ENCODE data around the gene MCCC2. TPM values are rescaled to one million over a fixed set of nuclear protein-coding genes. Genes with fewer than 3 reads are reported as not detected.
A peak's percentile ranks its signal among the peaks of the same experiment; 100 is the strongest.

MCCC2 gene
- total and polyA plus RNA-seq, 10 of the 15 experiments (the other 5 are each of a cell fraction or from before 2014, with no cell fraction given): 22.2 to 106 (median 77.7) TPM

DNA sequence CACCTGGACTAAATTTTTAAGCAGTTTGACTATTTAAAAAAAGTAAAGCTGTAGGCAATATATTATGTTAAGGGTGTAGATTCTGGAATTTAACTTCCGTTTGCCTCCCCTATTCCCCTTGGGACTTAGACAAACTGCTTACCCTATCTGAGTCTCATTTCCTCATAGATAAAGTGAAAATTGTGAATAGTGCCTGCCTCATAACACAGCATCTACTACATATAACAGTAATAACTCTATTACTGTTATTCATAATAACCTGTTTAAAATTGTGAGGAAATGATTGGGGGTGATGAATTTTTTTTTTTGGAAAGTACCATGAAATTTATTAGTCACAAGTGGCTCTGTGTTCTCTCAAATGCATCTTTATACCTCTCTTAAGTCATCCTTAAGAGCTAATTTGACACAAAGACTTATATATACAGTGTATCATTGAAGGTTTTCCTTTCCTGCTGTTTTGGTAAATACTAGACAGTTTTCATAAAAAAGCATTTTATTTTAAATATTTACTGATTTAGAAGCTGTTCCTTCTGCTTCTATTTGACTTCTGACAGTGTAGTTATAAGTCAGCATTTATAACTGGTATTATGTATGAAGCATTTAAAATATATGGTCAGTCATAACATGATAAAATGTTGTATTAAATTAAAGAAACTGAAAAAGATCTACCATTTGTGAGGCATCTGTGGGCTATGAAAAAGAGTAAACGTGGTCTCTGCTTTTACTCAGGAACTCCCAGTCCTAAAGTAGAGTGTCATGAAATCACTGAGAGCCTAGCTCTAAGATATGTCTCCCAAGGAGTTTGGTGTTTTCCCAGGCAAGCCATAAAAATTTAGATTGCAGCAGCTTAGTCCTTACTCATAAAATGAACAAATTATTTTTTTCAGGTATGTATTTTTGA, 46.4 kb downstream of the MCCC2 start:
- ChIA-PET SMC1A (ENCODE audit: uncharacterized antibody, unreplicated experiment) (interaction anchor here (0.8 to 1.4 kb wide), 2 partner anchors 13 to 21 kb away, joined by 3 read pairs; no protein-coding TSS in a partner anchor), CTCF (interaction anchor here (0.6 to 1.3 kb wide), 5 partner anchors 31 to 179 kb away, joined by 3 read pairs; no protein-coding TSS in a partner anchor), POLR2A (no interaction called here), RAD21 (ENCODE audit: unreplicated experiment) (no interaction called here)
- no peak for DNase-seq (ENCODE audit: low read depth, low spot score)
- no peak overlapping the region for H3K27ac ChIP-seq (ENCODE audit: control insufficient read depth, insufficient read depth)
- ATAC-seq: peak; percentile 89
- WGBS (ENCODE audit: insufficient coverage, insufficient replicate concordance, low lambda C conversion rate, missing lambda C conversion rate): 13% methylated on average over 2 of the region's 2 CpGs
- H3K79me2 ChIP-seq (ENCODE audit: control insufficient read depth, insufficient read depth, low read length): no peaks in the 10 kb centered on the region
- H3K4me3 ChIP-seq: no peak overlapping the region
- FAIRE-seq: peak; percentile 59
- peaks cover 0 to 12% of the 10 kb centered on the region in 2 experiments; a peak in 3 of 4 replicates for H3K36me3 ChIP-seq (ENCODE audit: control insufficient read depth in 2 of 2, insufficient read depth in 2 of 2, low read length in 1 of 2)
- BruUV-seq (replicated peaks): no TSS peak
- H3K27me3 ChIP-seq (replicated peaks in 1 of 2; ENCODE audit: control insufficient read depth in 2 of 2, insufficient read depth in 2 of 2, low read length in 1 of 2): no peaks in the 10 kb centered on the region
- no peaks in the 10 kb centered on the region for H3K9me3 ChIP-seq (replicated peaks; ENCODE audit: control insufficient read depth, insufficient read depth, low read length)
- no peak overlapping the region for H3K9ac ChIP-seq (ENCODE audit: control insufficient read depth, insufficient read depth, low read length)
- no peaks in the 10 kb centered on the region for H3K4me1 ChIP-seq (ENCODE audit: control insufficient read depth, insufficient read depth, low read length)
- in situ Hi-C loops (cut with MboI): no loop called here
- no peaks in the 10 kb centered on the region for H4K20me1 ChIP-seq (ENCODE audit: control insufficient read depth, insufficient read depth)
- no peak overlapping the region for H3K4me2 ChIP-seq (ENCODE audit: control insufficient read depth, insufficient read depth)
- intact Hi-C loops (cut with micrococcal nuclease; ENCODE audit: unreplicated experiment): loop anchor here (1.0 kb wide), 1 partner anchor 32 kb away; no protein-coding TSS in a partner anchor
- H2AFZ ChIP-seq (ENCODE audit: control insufficient read depth, low read depth, low read length): no peak overlapping the region
- TF ChIP-seq POU2F2 (IDR thresholded peaks at IDR 0.05; ENCODE audit: borderline replicate concordance, low read depth, low read length): no peak
- no peak for TF ChIP-seq RB1 (IDR thresholded peaks at IDR 0.05; ENCODE audit: borderline replicate concordance)
- TF ChIP-seq YBX1 (IDR thresholded peaks at IDR 0.05): no peak
- TF ChIP-seq, protein P1, sequence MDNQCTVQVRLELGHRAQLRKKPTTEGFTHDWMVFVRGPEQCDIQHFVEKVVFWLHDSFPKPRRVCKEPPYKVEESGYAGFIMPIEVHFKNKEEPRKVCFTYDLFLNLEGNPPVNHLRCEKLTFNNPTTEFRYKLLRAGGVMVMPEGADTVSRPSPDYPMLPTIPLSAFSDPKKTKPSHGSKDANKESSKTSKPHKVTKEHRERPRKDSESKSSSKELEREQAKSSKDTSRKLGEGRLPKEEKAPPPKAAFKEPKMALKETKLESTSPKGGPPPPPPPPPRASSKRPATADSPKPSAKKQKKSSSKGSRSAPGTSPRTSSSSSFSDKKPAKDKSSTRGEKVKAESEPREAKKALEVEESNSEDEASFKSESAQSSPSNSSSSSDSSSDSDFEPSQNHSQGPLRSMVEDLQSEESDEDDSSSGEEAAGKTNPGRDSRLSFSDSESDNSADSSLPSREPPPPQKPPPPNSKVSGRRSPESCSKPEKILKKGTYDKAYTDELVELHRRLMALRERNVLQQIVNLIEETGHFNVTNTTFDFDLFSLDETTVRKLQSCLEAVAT (IDR thresholded peaks at IDR 0.05): no peak
- TF ChIP-seq, protein P2, sequence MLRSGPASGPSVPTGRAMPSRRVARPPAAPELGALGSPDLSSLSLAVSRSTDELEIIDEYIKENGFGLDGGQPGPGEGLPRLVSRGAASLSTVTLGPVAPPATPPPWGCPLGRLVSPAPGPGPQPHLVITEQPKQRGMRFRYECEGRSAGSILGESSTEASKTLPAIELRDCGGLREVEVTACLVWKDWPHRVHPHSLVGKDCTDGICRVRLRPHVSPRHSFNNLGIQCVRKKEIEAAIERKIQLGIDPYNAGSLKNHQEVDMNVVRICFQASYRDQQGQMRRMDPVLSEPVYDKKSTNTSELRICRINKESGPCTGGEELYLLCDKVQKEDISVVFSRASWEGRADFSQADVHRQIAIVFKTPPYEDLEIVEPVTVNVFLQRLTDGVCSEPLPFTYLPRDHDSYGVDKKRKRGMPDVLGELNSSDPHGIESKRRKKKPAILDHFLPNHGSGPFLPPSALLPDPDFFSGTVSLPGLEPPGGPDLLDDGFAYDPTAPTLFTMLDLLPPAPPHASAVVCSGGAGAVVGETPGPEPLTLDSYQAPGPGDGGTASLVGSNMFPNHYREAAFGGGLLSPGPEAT (IDR thresholded peaks at IDR 0.05; ENCODE audit: low read depth): no peak
- TF ChIP-seq, protein P3, sequence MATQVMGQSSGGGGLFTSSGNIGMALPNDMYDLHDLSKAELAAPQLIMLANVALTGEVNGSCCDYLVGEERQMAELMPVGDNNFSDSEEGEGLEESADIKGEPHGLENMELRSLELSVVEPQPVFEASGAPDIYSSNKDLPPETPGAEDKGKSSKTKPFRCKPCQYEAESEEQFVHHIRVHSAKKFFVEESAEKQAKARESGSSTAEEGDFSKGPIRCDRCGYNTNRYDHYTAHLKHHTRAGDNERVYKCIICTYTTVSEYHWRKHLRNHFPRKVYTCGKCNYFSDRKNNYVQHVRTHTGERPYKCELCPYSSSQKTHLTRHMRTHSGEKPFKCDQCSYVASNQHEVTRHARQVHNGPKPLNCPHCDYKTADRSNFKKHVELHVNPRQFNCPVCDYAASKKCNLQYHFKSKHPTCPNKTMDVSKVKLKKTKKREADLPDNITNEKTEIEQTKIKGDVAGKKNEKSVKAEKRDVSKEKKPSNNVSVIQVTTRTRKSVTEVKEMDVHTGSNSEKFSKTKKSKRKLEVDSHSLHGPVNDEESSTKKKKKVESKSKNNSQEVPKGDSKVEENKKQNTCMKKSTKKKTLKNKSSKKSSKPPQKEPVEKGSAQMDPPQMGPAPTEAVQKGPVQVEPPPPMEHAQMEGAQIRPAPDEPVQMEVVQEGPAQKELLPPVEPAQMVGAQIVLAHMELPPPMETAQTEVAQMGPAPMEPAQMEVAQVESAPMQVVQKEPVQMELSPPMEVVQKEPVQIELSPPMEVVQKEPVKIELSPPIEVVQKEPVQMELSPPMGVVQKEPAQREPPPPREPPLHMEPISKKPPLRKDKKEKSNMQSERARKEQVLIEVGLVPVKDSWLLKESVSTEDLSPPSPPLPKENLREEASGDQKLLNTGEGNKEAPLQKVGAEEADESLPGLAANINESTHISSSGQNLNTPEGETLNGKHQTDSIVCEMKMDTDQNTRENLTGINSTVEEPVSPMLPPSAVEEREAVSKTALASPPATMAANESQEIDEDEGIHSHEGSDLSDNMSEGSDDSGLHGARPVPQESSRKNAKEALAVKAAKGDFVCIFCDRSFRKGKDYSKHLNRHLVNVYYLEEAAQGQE (IDR thresholded peaks at IDR 0.05; ENCODE audit: low read depth, low read length): no peak
- no peak for TF ChIP-seq ZSCAN29 (IDR thresholded peaks at IDR 0.05)
- TF ChIP-seq BCL11A (IDR thresholded peaks at IDR 0.05; ENCODE audit: low read depth, low read length): 0 out of 2 replicates have a peak, but pooled peaks have one; percentile 10
- TF ChIP-seq MEF2B (IDR thresholded peaks at IDR 0.05; ENCODE audit: partially characterized antibody, poor library complexity, severe bottlenecking): peak; percentile 66
- no peak for TF ChIP-seq HDAC2 (IDR thresholded peaks at IDR 0.05)
- TF ChIP-seq GABPA (IDR thresholded peaks at IDR 0.05; ENCODE audit: low read depth): no peak
- TF ChIP-seq TARDBP (IDR thresholded peaks at IDR 0.05; ENCODE audit: borderline replicate concordance): no peak
- no peak for TF ChIP-seq MEF2A (IDR thresholded peaks at IDR 0.05; ENCODE audit: insufficient read depth, low read depth, low read length)
- TF ChIP-seq RAD51 (IDR thresholded peaks at IDR 0.05): no peak
- no peak for TF ChIP-seq ZNF217 (IDR thresholded peaks at IDR 0.05)
